ENCODE data around the gene TASL. TPM values are rescaled to one million over a fixed set of nuclear protein-coding genes. Genes with fewer than 3 reads are reported as not detected.

TASL gene
- total and polyA plus RNA-seq, 2 of the 8 experiments (the other 6 are each of a cell fraction or from before 2014, with no cell fraction given): not detected

GRCh38 chrX:30597216-30598012 lies 19.8 kb upstream of the TASL start:
- H4K8ac ChIP-seq (ENCODE audit: extremely low read depth, insufficient read depth, low read length): no peak overlapping the region
- H4K5ac ChIP-seq (ENCODE audit: insufficient read length, low read depth, low read length): no peak overlapping the region
- no peaks in the 10 kb centered on the region for H3K79me2 ChIP-seq (ENCODE audit: control insufficient read depth in 1 of 2, insufficient read depth in 2 of 2, low read length in 2 of 2)
- H3K14ac ChIP-seq (ENCODE audit: insufficient read length): no peak overlapping the region
- no peaks in the 10 kb centered on the region for H3K23me2 ChIP-seq (ENCODE audit: low read depth, low read length)
- FAIRE-seq (no peak), DNase-seq (ENCODE audit: low read depth in 1 of 2, low spot score in 2 of 2) (no peak)
- no peaks in the 10 kb centered on the region for H4K20me1 ChIP-seq (replicated peaks in 1 of 2; ENCODE audit: control insufficient read depth in 1 of 2, insufficient read depth in 2 of 2, low read length in 2 of 2)
- H4K91ac ChIP-seq (replicated peaks; ENCODE audit: insufficient read length, low read length): no peak overlapping the region
- H3K56ac ChIP-seq (replicated peaks; ENCODE audit: insufficient read length, low read depth, low read length): no peak overlapping the region
- H3K9ac ChIP-seq (replicated peaks in 1 of 4; ENCODE audit: extremely low read depth in 1 of 4, low read depth in 3 of 4, low read length in 3 of 4): no peak overlapping the region
- no peak overlapping the region for H2AFZ ChIP-seq (ENCODE audit: low read length)
- H3K27me3 ChIP-seq (replicated peaks in 1 of 4; ENCODE audit: control insufficient read depth in 3 of 4, extremely low read depth in 1 of 4, insufficient read depth in 3 of 4, low read length in 3 of 4): no peaks in the 10 kb centered on the region
- H3K4me1 ChIP-seq (replicated peaks in 1 of 4; ENCODE audit: control insufficient read depth in 3 of 4, insufficient read depth in 4 of 4, low read length in 3 of 4): no peaks in the 10 kb centered on the region
- no peak overlapping the region for H2BK15ac ChIP-seq (ENCODE audit: low read length)
- H3K36me3 ChIP-seq (ENCODE audit: control insufficient read depth in 2 of 4, insufficient read depth in 4 of 4, low read length in 3 of 4): no peaks in the 10 kb centered on the region
- POLR2A ChIA-PET (ENCODE audit: partially characterized antibody): no interaction called here
- H3K79me1 ChIP-seq (ENCODE audit: low read depth, low read length): no peaks in the 10 kb centered on the region
- H2BK120ac ChIP-seq (replicated peaks; ENCODE audit: low read depth, low read length): no peak overlapping the region
- H2BK5ac ChIP-seq (ENCODE audit: low read depth, low read length): no peak overlapping the region
- H3K18ac ChIP-seq (ENCODE audit: extremely low read depth, low read length): no peak overlapping the region
- no peak overlapping the region for H2BK20ac ChIP-seq (ENCODE audit: low read length)
- H2AK5ac ChIP-seq (ENCODE audit: low read depth, low read length): no peak overlapping the region
- TF ChIP-seq CHD2 (IDR thresholded peaks at IDR 0.05; ENCODE audit: low read length): no peak
- TF ChIP-seq RBBP5 (IDR thresholded peaks at IDR 0.05; ENCODE audit: borderline replicate concordance, low read depth, low read length): no peak
- no peak for TF ChIP-seq SP4 (IDR thresholded peaks at IDR 0.05; ENCODE audit: low read length)
- TF ChIP-seq KDM4A (IDR thresholded peaks at IDR 0.05; ENCODE audit: low read depth, low read length, severe bottlenecking): no peak
- no peak overlapping the region for H3K23ac ChIP-seq (ENCODE audit: insufficient read length)
- CTCF ChIA-PET (ENCODE audit: partially characterized antibody): no interaction called here
- no peak overlapping the region for H2BK12ac ChIP-seq (ENCODE audit: low read depth, low read length)
- 86% methylated on average over 3 of the region's 4 CpGs; no CpG with 5 or more reads in 1 of the 2 experiments for WGBS, 2 experiments (ENCODE audit: extremely low coverage in 1 of 2, insufficient coverage in 1 of 2, insufficient read length in 1 of 2, insufficient replicate concordance in 2 of 2, low coverage in 1 of 2, low lambda C conversion rate in 2 of 2, missing lambda C conversion rate in 1 of 2)
- H3K9me3 ChIP-seq (ENCODE audit: insufficient read depth in 2 of 2, low read depth in 1 of 2, low read length in 1 of 2): no peaks in the 10 kb centered on the region
- H3K4me2 ChIP-seq (ENCODE audit: insufficient read depth in 1 of 2, low read depth in 2 of 2, low read length in 2 of 2): no peak overlapping the region
- no peak overlapping the region for H3K4me3 ChIP-seq (ENCODE audit: extremely low read depth in 1 of 4, insufficient read depth in 2 of 4, low read depth in 3 of 4, low read length in 4 of 4)
- no peak overlapping the region for H3K27ac ChIP-seq (ENCODE audit: low read depth, low read length)
- H3K4ac ChIP-seq (replicated peaks; ENCODE audit: insufficient read length, low read depth, low read length): no peak overlapping the region
